Measurements from ENCODE around the gene SLIT3. TPM values are rescaled to one million over a fixed set of nuclear protein-coding genes. Genes with fewer than 3 reads are reported as not detected.

The SLIT3 gene
- total RNA-seq, 1 experiment from 2014 or later, result 0.92 TPM

GRCh38 chr5:168961681-168962080 is 339.3 kb downstream of the SLIT3 start:
- no peak for TF ChIP-seq CTCF (conservative IDR thresholded peaks at IDR 0.05)
- no peak overlapping the region for H3K14ac ChIP-seq (ENCODE audit: insufficient read depth, low read length)
- no peak overlapping the region for H2AFZ ChIP-seq (ENCODE audit: low read length)

More at GRCh38 chr5:168961681-168962080, 339.3 kb downstream of the SLIT3 start:
- H2BK20ac ChIP-seq (ENCODE audit: low read depth, low read length, poor library complexity, severe bottlenecking), result no peak overlapping the region
- Mint-ChIP-seq H3K4me1 (peaks cover 7 to 9% of the 10 kb centered on the region in 2 experiments), H3K36me3 (ENCODE audit: insufficient read depth in 1 of 3, low read depth in 3 of 3) (no peaks in the 10 kb centered on the region), H3K27ac (no peak overlapping the region), H3K4me3 (no peak overlapping the region), H3K9me3 (no peaks in the 10 kb centered on the region), H3K27me3 (ENCODE audit: low read depth) (peaks cover 4% of the 10 kb centered on the region; the same call in 1 of the 2 replicates)
- no peak overlapping the region for H3K27ac ChIP-seq (ENCODE audit: insufficient read length, low read depth, low read length)
- no peaks in the 10 kb centered on the region for H3K79me2 ChIP-seq (ENCODE audit: insufficient read depth, low read length)
- no peak overlapping the region for H3K4ac ChIP-seq (ENCODE audit: low read depth, low read length)
- H3K4me2 ChIP-seq (ENCODE audit: insufficient read depth, insufficient read length, low read length), result no peak overlapping the region
- no peak overlapping the region for H2BK15ac ChIP-seq (ENCODE audit: low read depth, low read length)
- H2BK12ac ChIP-seq (ENCODE audit: insufficient read length, low read depth, low read length), result no peak overlapping the region
- H3K4me1 ChIP-seq (ENCODE audit: insufficient read depth, low read length), result no peaks in the 10 kb centered on the region; the same call in 1 of the 2 replicates
- H3K9ac ChIP-seq (ENCODE audit: extremely low read depth, insufficient read length, low read length), result no peak overlapping the region
- no peaks in the 10 kb centered on the region for H3K9me3 ChIP-seq (ENCODE audit: control insufficient read depth, low read depth, low read length)
- H3K27me3 ChIP-seq (ENCODE audit: insufficient read depth, low read length), result no peaks in the 10 kb centered on the region
- no peak overlapping the region for H4K5ac ChIP-seq (ENCODE audit: insufficient read length, low read depth, low read length)
- H2BK5ac ChIP-seq (ENCODE audit: insufficient read length, low read length), result no peak overlapping the region
- no peaks in the 10 kb centered on the region for H3K23me2 ChIP-seq (ENCODE audit: insufficient read length, low read depth, low read length, poor library complexity, severe bottlenecking)
- H4K20me1 ChIP-seq (ENCODE audit: control insufficient read depth, insufficient read depth, insufficient read length), result no peaks in the 10 kb centered on the region
- H2AK5ac ChIP-seq (ENCODE audit: insufficient read length, low read length), result no peak overlapping the region
- no CpG with 5 or more reads among the region's 3 CpGs for WGBS (ENCODE audit: extremely low coverage, insufficient read length, low lambda C conversion rate)
- no peak overlapping the region for H3K23ac ChIP-seq (ENCODE audit: insufficient read length, low read depth, low read length)
- H2BK120ac ChIP-seq (ENCODE audit: low read depth, low read length, poor library complexity, severe bottlenecking), result no peak overlapping the region
- H4K8ac ChIP-seq (replicated peaks; ENCODE audit: insufficient read length, low read depth, low read length), result no peak overlapping the region
- no peaks in the 10 kb centered on the region for H3K79me1 ChIP-seq (ENCODE audit: insufficient read depth, low read depth, low read length, poor library complexity, severe bottlenecking)
- DNase-seq, result no peak
- H3T11ph ChIP-seq (ENCODE audit: low read length), result no peak overlapping the region
- H4K91ac ChIP-seq (ENCODE audit: insufficient read length, low read depth, low read length), result no peak overlapping the region
- H3K18ac ChIP-seq (ENCODE audit: insufficient read length, low read depth, low read length), result no peak overlapping the region
- H3K56ac ChIP-seq (ENCODE audit: insufficient read length, low read depth, low read length), result no peak overlapping the region
